GM21526 (cell line): ENCODE data around the gene OR6K2.
"Not testable (repeated sequence)": the region's sequence is repeated elsewhere in the genome, so short reads cannot be mapped to it uniquely, and the experiment has no call there.

Source experiments
- ATAC-seq: cut with Tn5 transposase; IDR thresholded peaks from one replicate; pipeline ENCODE4 v1.9.1; 2021; ENCODE audit warnings: moderate library complexity; ENCODE audit not compliant: unreplicated experiment, low FRiP score

OR6K2 gene

GRCh38 chr1:158700552-158700951 lies at the start of gene OR6K2:
OR6K2 (minus strand) TSS chr1:158700652; CDS start chr1:158700652, 0 bp downstream.
- ATAC-seq, result no peak

DNA sequence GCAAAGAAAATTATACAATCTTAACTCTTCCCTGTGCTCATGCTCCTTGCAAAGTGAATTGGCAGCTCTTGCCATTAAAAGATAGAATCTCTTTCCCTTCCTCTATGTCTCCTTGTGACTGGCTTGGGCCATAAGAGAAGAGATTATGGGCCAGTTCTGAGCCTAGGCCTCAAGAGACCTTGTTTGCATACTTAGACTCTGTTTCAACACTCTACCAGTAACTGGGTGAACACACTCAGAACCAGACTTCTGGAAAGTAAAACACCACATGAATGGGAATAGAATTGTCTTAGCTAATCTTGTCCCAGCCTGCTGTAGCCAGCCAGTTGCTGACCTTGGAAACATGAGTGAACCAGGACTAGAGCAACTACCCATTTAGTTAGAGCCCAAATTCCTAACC lies 35.4 kb upstream of the OR6K2 start:
- ATAC-seq, result no peak

DNA sequence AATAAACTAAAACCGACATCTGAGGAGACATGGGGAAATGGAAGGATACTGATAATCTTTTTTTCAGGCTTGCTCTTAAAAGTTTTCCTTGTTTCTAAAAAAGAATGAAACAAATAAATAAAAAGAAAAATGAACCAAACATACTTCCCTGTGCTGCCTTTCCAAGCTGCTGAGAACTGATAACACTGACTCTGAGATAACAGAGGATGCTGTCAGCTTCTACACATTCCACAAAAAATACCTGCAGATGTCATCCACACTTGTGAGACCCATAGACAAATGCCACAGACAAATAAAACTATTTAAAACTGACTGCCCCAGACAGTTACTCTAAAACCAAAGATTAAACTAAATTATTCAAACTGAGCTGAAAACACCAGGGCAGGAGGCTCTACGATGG lies 32.1 kb upstream of the OR6K2 start:
- ATAC-seq, result no peak

DNA sequence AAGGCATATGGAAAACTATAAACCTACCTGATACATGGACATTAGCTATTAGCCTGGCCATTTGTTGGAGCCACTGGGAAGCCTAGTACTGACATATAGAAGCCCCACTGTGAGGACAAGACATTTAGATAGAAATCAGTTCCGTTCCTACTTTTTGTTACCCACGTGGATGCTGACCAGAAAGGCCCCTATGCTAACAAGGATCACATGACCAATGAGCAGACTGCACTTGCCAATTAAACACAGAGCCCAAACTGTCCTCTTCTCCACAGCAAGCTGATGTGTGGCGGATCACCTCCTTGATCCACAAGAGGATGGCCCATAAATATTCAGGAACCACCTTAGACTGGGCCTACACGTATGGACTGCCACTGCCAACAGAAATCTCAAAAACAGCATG lies 31.3 kb upstream of the OR6K2 start:
- no peak for ATAC-seq

- no peak for ATAC-seq
These were observed 30.0 kb upstream of the OR6K2 start for GRCh38 chr1:158730453-158730852.

DNA sequence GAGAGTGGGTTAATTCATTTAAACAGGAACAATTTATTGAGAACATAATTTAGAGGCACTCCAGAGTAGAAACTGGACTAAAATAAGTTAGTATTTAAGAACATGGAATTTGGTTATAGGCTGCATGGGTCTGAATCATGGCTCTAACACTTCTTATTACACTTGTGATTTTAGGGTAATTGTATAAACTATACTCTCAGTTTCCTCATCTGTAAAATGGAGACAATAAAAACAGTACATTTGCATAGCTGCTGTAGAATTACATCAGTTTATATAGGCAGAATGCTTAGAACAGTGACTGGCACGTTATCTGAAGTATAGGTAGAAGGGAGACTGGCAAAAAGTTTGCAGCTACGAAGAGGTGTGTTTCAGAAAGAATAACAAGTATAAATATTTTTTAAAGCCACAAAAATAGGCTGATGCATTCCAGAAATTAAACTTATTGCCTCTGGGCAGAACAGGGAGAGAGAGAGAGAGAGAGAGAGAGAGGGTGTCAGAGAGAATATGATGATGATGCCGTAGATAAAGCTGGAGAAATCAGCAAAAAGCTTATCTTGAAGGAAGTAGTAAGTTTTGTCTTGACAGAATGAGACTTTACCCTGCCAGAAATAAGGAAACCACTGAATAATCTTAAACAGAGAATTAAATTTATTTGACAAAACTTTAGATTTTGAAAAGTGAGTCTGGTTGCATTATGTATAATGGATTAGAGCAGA lies 28.2 kb upstream of the OR6K2 start:
- no peak for ATAC-seq

DNA sequence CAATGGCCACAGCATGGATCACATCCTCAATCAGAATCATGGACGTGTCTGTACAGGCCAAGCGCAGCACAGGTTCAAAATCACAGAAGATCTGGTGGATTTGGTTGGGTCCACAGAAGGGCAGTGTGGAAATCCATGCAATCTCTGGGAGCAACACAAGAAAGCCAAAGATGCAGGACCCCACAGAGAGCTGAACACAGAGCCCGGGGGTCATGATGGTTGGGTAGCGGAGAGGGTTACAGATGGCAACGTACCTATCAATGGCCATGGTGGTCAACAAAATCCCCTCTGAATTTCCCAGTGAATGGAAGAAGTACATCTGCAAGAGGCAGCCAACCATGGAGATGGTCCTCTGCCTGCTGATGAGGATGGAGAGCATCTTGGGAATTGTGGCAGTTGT lies 24.0 kb upstream of the OR6K2 start:
- ATAC-seq, result no peak

DNA sequence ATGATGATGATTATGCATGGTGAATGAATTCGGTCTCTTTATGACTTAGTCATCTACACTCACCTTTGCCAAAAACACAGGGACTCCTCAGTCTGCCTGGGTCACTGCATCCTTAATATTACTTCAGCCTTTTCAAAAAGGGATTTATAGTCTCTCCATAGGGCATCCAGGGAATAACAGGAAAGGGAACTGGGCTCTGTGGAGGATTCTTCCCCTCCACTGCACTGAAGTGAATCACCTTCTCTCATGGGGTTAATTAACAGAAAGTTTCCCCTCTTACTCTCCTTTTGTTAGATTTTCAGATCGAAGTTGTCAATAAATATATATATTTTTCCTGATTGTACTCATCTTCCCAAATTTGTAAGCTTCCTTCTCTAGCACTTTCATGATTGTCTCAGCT lies 20.2 kb upstream of the OR6K2 start, which contains the start of gene OR6K3:
OR6K3 (minus strand) TSS at position 101 of the 400 bp plus-strand sequence. CDS start 2,605 bp downstream, outside the sequence.
- ATAC-seq, result no peak

GRCh38 chr1:158719664-158720063 lies 19.2 kb upstream of the OR6K2 start:
- ATAC-seq, result no peak

DNA sequence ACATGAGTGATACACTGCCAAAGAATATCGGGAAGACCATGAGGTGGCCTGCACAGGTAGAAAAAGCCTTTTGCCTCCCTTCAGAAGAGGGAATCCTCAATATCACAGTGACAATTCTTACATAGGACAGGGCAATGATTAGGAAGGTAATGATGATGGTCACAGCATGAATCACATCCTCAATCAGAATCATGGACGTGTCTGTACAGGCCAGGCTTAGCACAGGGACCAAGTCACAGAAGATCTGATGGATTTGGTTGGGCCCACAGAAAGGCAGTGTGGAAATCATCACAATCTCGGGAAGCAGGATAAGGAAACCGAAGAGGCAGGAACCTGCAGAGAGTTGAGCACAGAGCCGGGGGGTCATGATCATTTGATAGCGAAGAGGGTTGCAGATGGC lies 16.9 kb upstream of the OR6K2 start:
- ATAC-seq, result no peak

DNA sequence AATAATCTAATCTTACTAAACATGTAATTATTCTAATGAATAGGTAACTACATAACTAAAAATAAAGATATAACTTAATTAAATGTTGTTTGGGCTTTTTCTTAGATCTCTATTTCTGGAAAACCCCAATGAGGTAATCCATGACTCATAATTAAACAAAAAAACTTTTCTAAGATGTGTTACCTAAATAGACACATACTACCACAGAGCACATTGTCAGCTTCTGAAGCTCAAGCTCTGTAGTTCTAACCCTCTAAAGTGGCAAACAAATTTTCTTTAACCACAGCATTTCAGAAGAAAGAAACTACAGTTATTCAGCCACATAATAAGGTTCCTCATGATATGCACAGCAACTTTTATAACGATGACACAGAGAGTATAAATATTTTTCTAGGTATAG lies 15.9 kb upstream of the OR6K2 start:
- no peak for ATAC-seq

DNA sequence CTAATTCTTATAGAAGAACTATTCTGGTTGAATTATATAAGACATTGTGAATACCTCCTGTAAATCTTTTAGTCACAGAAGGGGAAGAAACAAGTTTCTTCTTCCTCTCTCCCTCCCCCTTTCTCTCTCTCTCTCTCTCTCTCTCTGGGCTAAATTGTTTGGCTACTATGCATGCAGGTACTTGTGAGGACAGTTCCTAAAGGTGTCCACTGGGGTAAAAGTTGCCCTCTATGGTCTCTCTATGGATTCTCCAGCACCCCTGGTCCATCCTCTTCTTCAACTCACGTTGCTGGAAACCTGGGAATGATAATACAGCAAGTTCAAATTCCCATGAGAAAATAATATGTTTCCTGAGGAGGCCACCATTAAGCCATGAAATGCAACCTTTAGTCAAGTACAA lies 14.3 kb upstream of the OR6K2 start:
- no peak for ATAC-seq

- ATAC-seq, result no peak
These were observed 10.6 kb upstream of the OR6K2 start for GRCh38 chr1:158711098-158711497.

GRCh38 chr1:158706096-158706495 lies 5.6 kb upstream of the OR6K2 start:
- ATAC-seq, result no peak

GRCh38 chr1:158694596-158694995 lies 5.9 kb downstream of the OR6K2 start:
- ATAC-seq, result no peak

DNA sequence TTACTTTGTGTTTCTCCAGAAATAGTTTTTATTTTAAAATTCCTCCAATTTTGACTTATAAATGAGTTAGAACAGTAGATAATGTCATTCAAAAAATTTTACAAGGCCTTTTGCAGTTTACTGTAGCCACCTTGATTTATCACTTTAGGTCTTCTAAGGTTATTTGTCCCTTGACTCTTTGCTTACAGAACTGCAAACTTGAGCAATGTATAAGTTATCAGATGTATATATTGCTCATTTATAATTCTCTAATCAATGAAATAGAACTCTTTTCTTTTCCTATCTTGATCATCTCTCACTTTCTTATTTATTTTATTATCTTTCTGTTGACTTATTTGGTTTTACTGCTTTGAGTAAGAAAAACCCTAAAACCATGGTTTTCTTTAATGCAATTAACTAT lies 8.1 kb downstream of the OR6K2 start:
- ATAC-seq, result no peak

DNA sequence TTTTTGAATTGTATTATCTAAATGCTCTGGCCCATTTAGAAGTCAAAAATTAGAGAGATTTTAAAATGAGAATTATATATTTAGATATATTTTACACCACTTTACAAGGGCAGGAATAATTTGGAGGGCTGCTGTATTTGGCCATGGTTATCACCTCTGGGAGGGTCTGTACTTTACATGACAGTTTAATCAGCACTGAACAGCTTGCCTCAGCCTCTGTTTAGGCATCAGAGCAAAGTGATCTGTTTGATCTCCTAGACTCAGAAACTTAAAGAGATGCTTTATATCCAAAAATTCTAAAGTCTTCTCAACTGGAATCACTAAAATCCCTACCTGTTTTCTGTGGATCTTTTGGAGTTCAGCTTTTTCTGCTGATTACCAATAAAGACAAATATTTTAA lies 8.5 kb downstream of the OR6K2 start:
- ATAC-seq, result no peak

GRCh38 chr1:158691149-158691548 lies 9.3 kb downstream of the OR6K2 start:
- not testable (repeated sequence) for ATAC-seq

- ATAC-seq, result no peak
These were observed 10.6 kb downstream of the OR6K2 start for GRCh38 chr1:158689875-158690274.

- ATAC-seq, result no peak
These were observed 11.3 kb downstream of the OR6K2 start for GRCh38 chr1:158689110-158689509.

- not testable (repeated sequence) for ATAC-seq
These were observed 12.1 kb downstream of the OR6K2 start for GRCh38 chr1:158688343-158688742.

DNA sequence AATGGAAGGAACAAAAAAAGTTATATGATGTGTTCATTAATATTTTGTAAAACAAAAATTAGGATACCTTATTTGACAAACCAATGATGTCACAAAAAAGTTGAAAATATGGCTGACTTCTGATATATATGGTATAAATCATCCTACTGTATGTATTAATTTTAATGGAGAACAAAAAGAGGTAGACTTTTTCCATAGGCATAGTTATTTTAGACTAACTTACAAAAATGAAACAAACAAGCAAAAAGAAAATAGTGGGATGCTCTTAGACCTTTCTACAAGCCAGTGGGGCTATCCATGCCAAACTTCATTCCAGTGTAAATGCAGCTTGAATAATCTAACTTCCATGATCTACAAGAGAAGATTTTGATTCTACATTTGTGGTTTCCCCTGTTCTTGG lies 13.4 kb downstream of the OR6K2 start:
- no peak for ATAC-seq
